HEK293 (cell line): ENCODE results near the gene LBHD1.

Experiments
- EGR2 ChIP-seq: fragments of 450-650 bp; formaldehyde crosslinking; IDR thresholded peaks from 2 replicates; pipeline ENCODE4 v1.5.1; 2016; ENCODE audit warnings: low read depth, missing biosample characterization, missing genetic modification characterization
- FEZF1 ChIP-seq: fragments of 450-650 bp; formaldehyde crosslinking; IDR thresholded peaks from 2 replicates; pipeline ENCODE4 v1.5.1; 2016; ENCODE audit warnings: missing biosample characterization, missing genetic modification characterization
- GLI2 ChIP-seq: fragments of 450-650 bp; formaldehyde crosslinking; IDR thresholded peaks from 2 replicates; pipeline ENCODE4; 2017; ENCODE audit warnings: missing biosample characterization, missing genetic modification characterization, low read depth, borderline replicate concordance
- HOXC10 ChIP-seq: sonication (generic); formaldehyde crosslinking; IDR thresholded peaks from 2 replicates; pipeline ENCODE4 v1.8.1; 2023; ENCODE audit warnings: mild to moderate bottlenecking, missing genetic modification reagents
- IKZF3 ChIP-seq: fragments of 450-650 bp; IDR thresholded peaks from 2 replicates; pipeline ENCODE4 v1.5.0; 2018; ENCODE audit warnings: missing biosample characterization, mild to moderate bottlenecking, missing genetic modification characterization, moderate library complexity
- KLF16 ChIP-seq: fragments of 450-650 bp; formaldehyde crosslinking; IDR thresholded peaks from 2 replicates; pipeline ENCODE4 v1.5.1; 2017; ENCODE audit warnings: missing biosample characterization, missing genetic modification characterization
- RBAK ChIP-seq: fragments of 450-650 bp; formaldehyde crosslinking; IDR thresholded peaks from 2 replicates; pipeline ENCODE4 v1.5.1; 2016; ENCODE audit warnings: missing biosample characterization, missing genetic modification characterization
- TCF7L2 ChIP-seq: IDR thresholded peaks from 2 replicates; pipeline ENCODE4 v1.6.1; 2011; ENCODE audit warnings: low read depth, mild to moderate bottlenecking, inconsistent platforms, low read length, moderate library complexity, borderline replicate concordance
- TRIM28 ChIP-seq: IDR thresholded peaks from 2 replicates; pipeline ENCODE4 v1.6.1; 2011; ENCODE audit warnings: low read length, control low read depth, borderline replicate concordance
- YY1 ChIP-seq: fragments of 450-650 bp; formaldehyde crosslinking; IDR thresholded peaks from 2 replicates; pipeline ENCODE4 v1.5.1; 2018; ENCODE audit warnings: missing biosample characterization, missing genetic modification characterization
- ZBTB1 ChIP-seq: fragments of 450-650 bp; formaldehyde crosslinking; IDR thresholded peaks from 2 replicates; pipeline ENCODE4 v1.5.1; 2016; ENCODE audit warnings: missing biosample characterization, missing genetic modification characterization
- ZIC2 ChIP-seq: fragments of 450-650 bp; formaldehyde crosslinking; IDR thresholded peaks from 2 replicates; pipeline ENCODE4 v1.5.1; 2016; ENCODE audit warnings: missing biosample characterization, missing genetic modification characterization
- ZNF138 ChIP-seq: fragments of 450-650 bp; formaldehyde crosslinking; IDR thresholded peaks from 2 replicates; pipeline ENCODE4 v1.5.1; 2016; ENCODE audit warnings: missing biosample characterization, missing genetic modification characterization, borderline replicate concordance
- ZNF140 ChIP-seq: fragments of 450-650 bp; formaldehyde crosslinking; IDR thresholded peaks from 2 replicates; pipeline ENCODE4 v1.5.1; 2016; ENCODE audit warnings: missing biosample characterization, missing genetic modification characterization
- ZNF157 ChIP-seq: fragments of 450-650 bp; formaldehyde crosslinking; IDR thresholded peaks from 2 replicates; pipeline ENCODE4 v1.5.1; 2016; ENCODE audit warnings: missing biosample characterization, missing genetic modification characterization
- ZNF24 ChIP-seq: fragments of 450-650 bp; formaldehyde crosslinking; IDR thresholded peaks from 2 replicates; pipeline ENCODE4 v1.5.1; 2016; ENCODE audit warnings: missing biosample characterization, missing genetic modification characterization
- ZNF48 ChIP-seq: fragments of 450-650 bp; formaldehyde crosslinking; IDR thresholded peaks from 2 replicates; pipeline ENCODE4 v1.5.1; 2016; ENCODE audit warnings: missing biosample characterization, missing genetic modification characterization
- ZNF596 ChIP-seq: fragments of 450-650 bp; IDR thresholded peaks from 2 replicates; pipeline ENCODE4 v1.5.0; 2018; ENCODE audit warnings: missing biosample characterization, mild to moderate bottlenecking, missing genetic modification characterization, moderate library complexity
- ZNF777 ChIP-seq: fragments of 450-650 bp; formaldehyde crosslinking; IDR thresholded peaks from 2 replicates; pipeline ENCODE4 v1.5.1; 2017; ENCODE audit warnings: missing biosample characterization, missing genetic modification characterization, borderline replicate concordance
- TF ChIP-seq, protein P1 (sequence below): fragments of 450-650 bp; formaldehyde crosslinking; IDR thresholded peaks from 2 replicates; pipeline ENCODE4 v1.5.1; 2016; ENCODE audit warnings: missing biosample characterization, missing genetic modification characterization
- TF ChIP-seq, protein P2 (sequence below): fragments of 450-650 bp; formaldehyde crosslinking; IDR thresholded peaks from 2 replicates; pipeline ENCODE4 v1.5.1; 2016; ENCODE audit warnings: missing biosample characterization, missing genetic modification characterization
- TF ChIP-seq, protein P3 (sequence below): fragments of 450-650 bp; formaldehyde crosslinking; conservative IDR thresholded peaks from 2 replicates; pipeline ENCODE4 v1.5.1; 2016; ENCODE audit warnings: low read depth, missing biosample characterization, missing genetic modification characterization
- TF ChIP-seq, protein P4 (sequence below): fragments of 450-650 bp; formaldehyde crosslinking; IDR thresholded peaks from 2 replicates; pipeline ENCODE4 v1.5.1; 2016; ENCODE audit warnings: missing biosample characterization, missing genetic modification characterization

The LBHD1 gene

DNA sequence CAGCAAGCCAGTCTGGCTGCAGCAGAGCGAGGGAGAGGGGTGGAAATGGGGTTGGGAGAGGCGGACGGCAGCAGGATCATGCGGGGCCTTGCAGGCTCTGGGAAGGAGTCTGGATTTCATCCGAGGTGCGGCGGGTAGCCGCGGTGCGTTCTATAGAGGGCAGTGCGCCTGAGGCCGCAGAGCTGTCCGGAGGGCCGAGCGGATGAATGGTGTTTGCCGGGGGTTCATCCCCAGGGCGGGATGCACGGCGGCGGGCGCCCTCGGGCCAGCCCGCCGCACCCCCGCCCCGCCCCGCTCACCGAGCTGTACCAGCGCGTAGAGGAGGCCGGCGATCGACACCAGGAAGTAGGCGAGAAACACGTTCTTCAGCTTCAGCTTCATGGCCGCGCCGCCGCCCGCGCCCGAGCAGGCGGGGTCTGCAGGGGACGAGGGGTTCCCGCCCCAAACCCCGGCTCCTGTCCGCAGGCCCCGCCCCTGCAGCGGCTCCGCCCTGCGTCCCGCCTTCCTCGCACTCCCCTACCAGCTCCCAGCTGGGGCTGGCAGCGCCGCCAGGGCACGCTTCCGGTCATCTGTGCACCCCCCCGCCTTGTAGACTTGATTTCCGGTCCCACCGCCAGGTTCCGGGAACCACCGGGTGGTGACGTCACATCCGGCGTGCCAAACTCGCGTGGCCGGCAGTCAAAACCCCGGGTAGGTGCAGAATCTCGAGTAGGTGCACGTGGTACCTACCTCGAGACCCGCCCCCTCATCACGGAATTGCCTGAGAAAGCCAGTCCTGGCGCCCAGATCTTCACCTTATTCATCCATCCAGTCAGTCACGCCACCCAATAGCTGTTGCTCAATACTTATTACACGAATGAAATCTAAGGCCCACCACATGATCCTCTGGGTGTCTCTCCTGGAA lies 50.2 kb downstream of the LBHD1 start, which contains the start of gene B3GAT3 (continued):
- TF ChIP-seq, protein P1, sequence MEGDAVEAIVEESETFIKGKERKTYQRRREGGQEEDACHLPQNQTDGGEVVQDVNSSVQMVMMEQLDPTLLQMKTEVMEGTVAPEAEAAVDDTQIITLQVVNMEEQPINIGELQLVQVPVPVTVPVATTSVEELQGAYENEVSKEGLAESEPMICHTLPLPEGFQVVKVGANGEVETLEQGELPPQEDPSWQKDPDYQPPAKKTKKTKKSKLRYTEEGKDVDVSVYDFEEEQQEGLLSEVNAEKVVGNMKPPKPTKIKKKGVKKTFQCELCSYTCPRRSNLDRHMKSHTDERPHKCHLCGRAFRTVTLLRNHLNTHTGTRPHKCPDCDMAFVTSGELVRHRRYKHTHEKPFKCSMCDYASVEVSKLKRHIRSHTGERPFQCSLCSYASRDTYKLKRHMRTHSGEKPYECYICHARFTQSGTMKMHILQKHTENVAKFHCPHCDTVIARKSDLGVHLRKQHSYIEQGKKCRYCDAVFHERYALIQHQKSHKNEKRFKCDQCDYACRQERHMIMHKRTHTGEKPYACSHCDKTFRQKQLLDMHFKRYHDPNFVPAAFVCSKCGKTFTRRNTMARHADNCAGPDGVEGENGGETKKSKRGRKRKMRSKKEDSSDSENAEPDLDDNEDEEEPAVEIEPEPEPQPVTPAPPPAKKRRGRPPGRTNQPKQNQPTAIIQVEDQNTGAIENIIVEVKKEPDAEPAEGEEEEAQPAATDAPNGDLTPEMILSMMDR (tag by site-specific recombination) = peak; percentile 5; the same call in 1 of the 2 replicates
- TF ChIP-seq ZNF157 (tag by site-specific recombination) = no peak
- TF ChIP-seq ZNF777 (tag by site-specific recombination) = no peak
- no peak for TF ChIP-seq GLI2 (tag by site-specific recombination)
- no peak for TF ChIP-seq TRIM28
- no peak for TF ChIP-seq ZNF24 (tag by site-specific recombination)
- peak; percentile 9; the same call in 1 of the 2 replicates for TF ChIP-seq FEZF1 (tag by site-specific recombination)
- TF ChIP-seq ZNF140 (tag by site-specific recombination) = no peak
- TF ChIP-seq ZBTB1 (tag by site-specific recombination) = no peak
- no peak for TF ChIP-seq HOXC10
- TF ChIP-seq EGR2 = peak; percentile 38; the same call in 1 of the 2 replicates
- no peak for TF ChIP-seq IKZF3 (tag by site-specific recombination)
- TF ChIP-seq, protein P2, sequence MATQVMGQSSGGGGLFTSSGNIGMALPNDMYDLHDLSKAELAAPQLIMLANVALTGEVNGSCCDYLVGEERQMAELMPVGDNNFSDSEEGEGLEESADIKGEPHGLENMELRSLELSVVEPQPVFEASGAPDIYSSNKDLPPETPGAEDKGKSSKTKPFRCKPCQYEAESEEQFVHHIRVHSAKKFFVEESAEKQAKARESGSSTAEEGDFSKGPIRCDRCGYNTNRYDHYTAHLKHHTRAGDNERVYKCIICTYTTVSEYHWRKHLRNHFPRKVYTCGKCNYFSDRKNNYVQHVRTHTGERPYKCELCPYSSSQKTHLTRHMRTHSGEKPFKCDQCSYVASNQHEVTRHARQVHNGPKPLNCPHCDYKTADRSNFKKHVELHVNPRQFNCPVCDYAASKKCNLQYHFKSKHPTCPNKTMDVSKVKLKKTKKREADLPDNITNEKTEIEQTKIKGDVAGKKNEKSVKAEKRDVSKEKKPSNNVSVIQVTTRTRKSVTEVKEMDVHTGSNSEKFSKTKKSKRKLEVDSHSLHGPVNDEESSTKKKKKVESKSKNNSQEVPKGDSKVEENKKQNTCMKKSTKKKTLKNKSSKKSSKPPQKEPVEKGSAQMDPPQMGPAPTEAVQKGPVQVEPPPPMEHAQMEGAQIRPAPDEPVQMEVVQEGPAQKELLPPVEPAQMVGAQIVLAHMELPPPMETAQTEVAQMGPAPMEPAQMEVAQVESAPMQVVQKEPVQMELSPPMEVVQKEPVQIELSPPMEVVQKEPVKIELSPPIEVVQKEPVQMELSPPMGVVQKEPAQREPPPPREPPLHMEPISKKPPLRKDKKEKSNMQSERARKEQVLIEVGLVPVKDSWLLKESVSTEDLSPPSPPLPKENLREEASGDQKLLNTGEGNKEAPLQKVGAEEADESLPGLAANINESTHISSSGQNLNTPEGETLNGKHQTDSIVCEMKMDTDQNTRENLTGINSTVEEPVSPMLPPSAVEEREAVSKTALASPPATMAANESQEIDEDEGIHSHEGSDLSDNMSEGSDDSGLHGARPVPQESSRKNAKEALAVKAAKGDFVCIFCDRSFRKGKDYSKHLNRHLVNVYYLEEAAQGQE (tag by site-specific recombination) = no peak
- no peak for TF ChIP-seq ZIC2 (tag by site-specific recombination)
- TF ChIP-seq YY1 (tag by site-specific recombination) = peak; percentile 64; the same call in 1 of the 2 replicates
- TF ChIP-seq ZNF596 (tag by site-specific recombination) = no peak
- no peak for TF ChIP-seq RBAK
- TF ChIP-seq, protein P3, sequence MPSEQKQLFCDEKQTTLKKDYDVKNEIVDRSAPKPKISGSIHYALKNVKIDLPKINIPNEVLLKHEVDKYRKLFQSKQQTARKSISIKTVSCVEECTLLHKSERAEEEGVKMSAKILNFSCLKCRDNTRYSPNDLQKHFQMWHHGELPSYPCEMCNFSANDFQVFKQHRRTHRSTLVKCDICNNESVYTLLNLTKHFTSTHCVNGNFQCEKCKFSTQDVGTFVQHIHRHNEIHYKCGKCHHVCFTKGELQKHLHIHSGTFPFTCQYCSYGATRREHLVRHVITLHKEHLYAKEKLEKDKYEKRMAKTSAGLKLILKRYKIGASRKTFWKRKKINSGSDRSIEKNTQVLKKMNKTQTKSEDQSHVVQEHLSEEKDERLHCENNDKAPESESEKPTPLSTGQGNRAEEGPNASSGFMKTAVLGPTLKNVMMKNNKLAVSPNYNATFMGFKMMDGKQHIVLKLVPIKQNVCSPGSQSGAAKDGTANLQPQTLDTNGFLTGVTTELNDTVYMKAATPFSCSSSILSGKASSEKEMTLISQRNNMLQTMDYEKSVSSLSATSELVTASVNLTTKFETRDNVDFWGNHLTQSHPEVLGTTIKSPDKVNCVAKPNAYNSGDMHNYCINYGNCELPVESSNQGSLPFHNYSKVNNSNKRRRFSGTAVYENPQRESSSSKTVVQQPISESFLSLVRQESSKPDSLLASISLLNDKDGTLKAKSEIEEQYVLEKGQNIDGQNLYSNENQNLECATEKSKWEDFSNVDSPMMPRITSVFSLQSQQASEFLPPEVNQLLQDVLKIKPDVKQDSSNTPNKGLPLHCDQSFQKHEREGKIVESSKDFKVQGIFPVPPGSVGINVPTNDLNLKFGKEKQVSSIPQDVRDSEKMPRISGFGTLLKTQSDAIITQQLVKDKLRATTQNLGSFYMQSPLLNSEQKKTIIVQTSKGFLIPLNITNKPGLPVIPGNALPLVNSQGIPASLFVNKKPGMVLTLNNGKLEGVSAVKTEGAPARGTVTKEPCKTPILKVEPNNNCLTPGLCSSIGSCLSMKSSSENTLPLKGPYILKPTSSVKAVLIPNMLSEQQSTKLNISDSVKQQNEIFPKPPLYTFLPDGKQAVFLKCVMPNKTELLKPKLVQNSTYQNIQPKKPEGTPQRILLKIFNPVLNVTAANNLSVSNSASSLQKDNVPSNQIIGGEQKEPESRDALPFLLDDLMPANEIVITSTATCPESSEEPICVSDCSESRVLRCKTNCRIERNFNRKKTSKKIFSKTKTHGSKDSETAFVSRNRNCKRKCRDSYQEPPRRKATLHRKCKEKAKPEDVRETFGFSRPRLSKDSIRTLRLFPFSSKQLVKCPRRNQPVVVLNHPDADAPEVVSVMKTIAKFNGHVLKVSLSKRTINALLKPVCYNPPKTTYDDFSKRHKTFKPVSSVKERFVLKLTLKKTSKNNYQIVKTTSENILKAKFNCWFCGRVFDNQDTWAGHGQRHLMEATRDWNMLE = peak; percentile 93
- TF ChIP-seq ZNF138 = no peak
- TF ChIP-seq KLF16 = peak; percentile 65; the same call in 1 of the 2 replicates
- TF ChIP-seq, protein P4, sequence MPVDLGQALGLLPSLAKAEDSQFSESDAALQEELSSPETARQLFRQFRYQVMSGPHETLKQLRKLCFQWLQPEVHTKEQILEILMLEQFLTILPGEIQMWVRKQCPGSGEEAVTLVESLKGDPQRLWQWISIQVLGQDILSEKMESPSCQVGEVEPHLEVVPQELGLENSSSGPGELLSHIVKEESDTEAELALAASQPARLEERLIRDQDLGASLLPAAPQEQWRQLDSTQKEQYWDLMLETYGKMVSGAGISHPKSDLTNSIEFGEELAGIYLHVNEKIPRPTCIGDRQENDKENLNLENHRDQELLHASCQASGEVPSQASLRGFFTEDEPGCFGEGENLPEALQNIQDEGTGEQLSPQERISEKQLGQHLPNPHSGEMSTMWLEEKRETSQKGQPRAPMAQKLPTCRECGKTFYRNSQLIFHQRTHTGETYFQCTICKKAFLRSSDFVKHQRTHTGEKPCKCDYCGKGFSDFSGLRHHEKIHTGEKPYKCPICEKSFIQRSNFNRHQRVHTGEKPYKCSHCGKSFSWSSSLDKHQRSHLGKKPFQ (tag by site-specific recombination) = no peak
- TF ChIP-seq ZNF48 (tag by site-specific recombination) = no peak
- no peak for TF ChIP-seq TCF7L2
